Measurements from ENCODE around the gene APOLD1. TPM values are rescaled to one million over a fixed set of nuclear protein-coding genes. Genes with fewer than 3 reads are reported as not detected.
A peak's percentile ranks its signal among the peaks of the same experiment; 100 is the strongest.

The APOLD1 gene
- total RNA-seq, 2 experiments from 2014 or later, result 7.2 to 13.5 TPM

- DNase-seq, result no peak
- no peak overlapping the region for H3K27ac Mint-ChIP-seq
- H3K36me3 Mint-ChIP-seq, result peaks cover 18% of the 10 kb centered on the region
- H3K4me3 Mint-ChIP-seq, result no peak overlapping the region
- ATAC-seq, result no peak
- no peaks in the 10 kb centered on the region for H3K4me1 Mint-ChIP-seq
- H3K27me3 Mint-ChIP-seq, result no peaks in the 10 kb centered on the region
- H3K9me3 Mint-ChIP-seq (ENCODE audit: low read depth), result no peaks in the 10 kb centered on the region
- CTCF ChIA-PET, result no interaction called here
Measured at GRCh38 chr12:12759234-12759915, 26.1 kb upstream of the APOLD1 start.

GRCh38 chr12:12764824-12765223 is 20.6 kb upstream of the APOLD1 start:
- H3K36me3 Mint-ChIP-seq, result peaks cover 34% of the 10 kb centered on the region
- no peaks in the 10 kb centered on the region for H3K27me3 Mint-ChIP-seq
- H3K27ac Mint-ChIP-seq, result no peak overlapping the region
- no peaks in the 10 kb centered on the region for H3K4me1 Mint-ChIP-seq
- ATAC-seq, result no peak
- no peak overlapping the region for H3K4me3 Mint-ChIP-seq
- peaks cover 3% of the 10 kb centered on the region for H3K9me3 Mint-ChIP-seq (ENCODE audit: low read depth)
- CTCF ChIA-PET, result no interaction called here
- DNase-seq, result no peak

GRCh38 chr12:12770262-12770661 is 15.2 kb upstream of the APOLD1 start:
- no peak overlapping the region for H3K4me3 Mint-ChIP-seq
- H3K27ac Mint-ChIP-seq, result no peak overlapping the region
- peaks cover 5% of the 10 kb centered on the region for H3K9me3 Mint-ChIP-seq (ENCODE audit: low read depth)
- H3K4me1 Mint-ChIP-seq, result no peaks in the 10 kb centered on the region
- CTCF ChIA-PET, result no interaction called here
- peaks cover 2% of the 10 kb centered on the region for H3K27me3 Mint-ChIP-seq
- ATAC-seq, result no peak
- H3K36me3 Mint-ChIP-seq, result peaks cover 27% of the 10 kb centered on the region
- no peak for DNase-seq

- CTCF ChIA-PET, result no interaction called here
- peaks cover 11% of the 10 kb centered on the region for H3K36me3 Mint-ChIP-seq
- H3K4me1 Mint-ChIP-seq, result no peaks in the 10 kb centered on the region
- peaks cover 2% of the 10 kb centered on the region for H3K27me3 Mint-ChIP-seq
- ATAC-seq (no peak), DNase-seq (no peak)
- peaks cover 2% of the 10 kb centered on the region for H3K9me3 Mint-ChIP-seq (ENCODE audit: low read depth)
- H3K4me3 Mint-ChIP-seq, result no peak overlapping the region
- no peak overlapping the region for H3K27ac Mint-ChIP-seq
Measured at GRCh38 chr12:12774791-12775190, 10.7 kb upstream of the APOLD1 start.

GRCh38 chr12:12776261-12776660 is 9.2 kb upstream of the APOLD1 start:
- H3K4me1 Mint-ChIP-seq, result no peaks in the 10 kb centered on the region
- peaks cover 2% of the 10 kb centered on the region for H3K27me3 Mint-ChIP-seq
- CTCF ChIA-PET, result interaction anchor here (0.6 kb wide), 1 partner anchor 306 kb away, joined by 4 read pairs; no protein-coding TSS in a partner anchor
- H3K9me3 Mint-ChIP-seq (ENCODE audit: low read depth), result no peaks in the 10 kb centered on the region
- peaks cover 5% of the 10 kb centered on the region for H3K36me3 Mint-ChIP-seq
- ATAC-seq (no peak), DNase-seq (no peak)
- H3K27ac Mint-ChIP-seq, result no peak overlapping the region
- H3K4me3 Mint-ChIP-seq, result no peak overlapping the region

- no peak for DNase-seq
- no peak overlapping the region for H3K27ac Mint-ChIP-seq
Measured at GRCh38 chr12:12777092-12777491, 8.4 kb upstream of the APOLD1 start.

GRCh38 chr12:12779007-12779406 is 6.5 kb upstream of the APOLD1 start:
- H3K9me3 Mint-ChIP-seq (ENCODE audit: low read depth), result no peaks in the 10 kb centered on the region
- no peaks in the 10 kb centered on the region for H3K27me3 Mint-ChIP-seq
- H3K4me3 Mint-ChIP-seq, result no peak overlapping the region
- H3K36me3 Mint-ChIP-seq, result no peaks in the 10 kb centered on the region
- DNase-seq (no peak), ATAC-seq (no peak)
- CTCF ChIA-PET, result interaction anchor here (1.0 kb wide), 1 partner anchor 10 kb away, joined by 3 read pairs; no protein-coding TSS in a partner anchor
- no peaks in the 10 kb centered on the region for H3K4me1 Mint-ChIP-seq
- H3K27ac Mint-ChIP-seq, result no peak overlapping the region

More at GRCh38 chr12:12777092-12777491, 8.4 kb upstream of the APOLD1 start:
- Mint-ChIP-seq H3K4me1 (no peaks in the 10 kb centered on the region), H3K27me3 (peaks cover 1% of the 10 kb centered on the region), H3K36me3 (peaks cover 5% of the 10 kb centered on the region), H3K4me3 (no peak overlapping the region), H3K9me3 (ENCODE audit: low read depth) (no peaks in the 10 kb centered on the region)
- ATAC-seq, result no peak
- CTCF ChIA-PET, result no interaction called here

- CTCF ChIA-PET, result interaction anchor here (1.0 kb wide), 1 partner anchor 10 kb away, joined by 3 read pairs; no protein-coding TSS in a partner anchor
- H3K4me1 Mint-ChIP-seq, result peaks cover 3% of the 10 kb centered on the region
- no peak overlapping the region for H3K4me3 Mint-ChIP-seq
- no peaks in the 10 kb centered on the region for H3K27me3 Mint-ChIP-seq
- no peak overlapping the region for H3K27ac Mint-ChIP-seq
- no peaks in the 10 kb centered on the region for H3K36me3 Mint-ChIP-seq
- DNase-seq (no peak), ATAC-seq (no peak)
- H3K9me3 Mint-ChIP-seq (ENCODE audit: low read depth), result no peaks in the 10 kb centered on the region
Measured at GRCh38 chr12:12779529-12779928, 5.9 kb upstream of the APOLD1 start.

GRCh38 chr12:12784116-12784515 is 1.3 kb upstream of the APOLD1 start:
- Mint-ChIP-seq H3K4me1 (peaks cover 40% of the 10 kb centered on the region), H3K27ac (no peak overlapping the region), H3K4me3 (no peak overlapping the region), H3K36me3 (no peaks in the 10 kb centered on the region), H3K9me3 (ENCODE audit: low read depth) (no peaks in the 10 kb centered on the region), H3K27me3 (no peaks in the 10 kb centered on the region)
- ATAC-seq (no peak), DNase-seq (no peak)
- CTCF ChIA-PET, result interaction anchor here (0.8 kb wide), 1 partner anchor 46 kb away, joined by 4 read pairs; no protein-coding TSS in a partner anchor

GRCh38 chr12:12786351-12786705 is 869 bp downstream of the APOLD1 start:
- H3K36me3 Mint-ChIP-seq, result no peaks in the 10 kb centered on the region
- CTCF ChIA-PET, result interaction anchor here (1.6 to 4.6 kb wide), 8 partner anchors 13 to 196 kb away, joined by 5 to 55 read pairs (median 10); partner anchors contain the start of gene DDX47
- DNase-seq, result no peak
- H3K4me3 Mint-ChIP-seq, result peak overlapping the region; percentile 78
- H3K4me1 Mint-ChIP-seq, result peaks cover 42% of the 10 kb centered on the region
- H3K9me3 Mint-ChIP-seq (ENCODE audit: low read depth), result no peaks in the 10 kb centered on the region
- H3K27ac Mint-ChIP-seq, result no peak overlapping the region
- peak; percentile 5 for ATAC-seq
- H3K27me3 Mint-ChIP-seq, result no peaks in the 10 kb centered on the region

- Mint-ChIP-seq H3K27me3 (no peaks in the 10 kb centered on the region), H3K36me3 (no peaks in the 10 kb centered on the region), H3K9me3 (ENCODE audit: low read depth) (no peaks in the 10 kb centered on the region), H3K4me3 (peak overlapping the region; percentile 78), H3K4me1 (peaks cover 42% of the 10 kb centered on the region), H3K27ac (peak overlapping the region; percentile 75)
- peak; percentile 96 for ATAC-seq
- CTCF ChIA-PET, result interaction anchor here (0.9 to 4.6 kb wide), 14 partner anchors 12 to 426 kb away, joined by 3 to 55 read pairs (median 7); partner anchors contain the start of gene DDX47
- DNase-seq, result peak; percentile 76
Measured at GRCh38 chr12:12786706-12787601, 1.5 kb downstream of the APOLD1 start.

GRCh38 chr12:12788131-12788530 is 2.7 kb downstream of the APOLD1 start:
- no peak overlapping the region for H3K27ac Mint-ChIP-seq
- peaks cover 42% of the 10 kb centered on the region for H3K4me1 Mint-ChIP-seq
- CTCF ChIA-PET, result interaction anchor here (0.6 to 4.6 kb wide), 16 partner anchors 11 to 425 kb away, joined by 3 to 55 read pairs (median 7); partner anchors contain the start of genes DDX47, FAM234B and GPRC5A
- H3K36me3 Mint-ChIP-seq, result no peaks in the 10 kb centered on the region
- ATAC-seq, result no peak
- no peaks in the 10 kb centered on the region for H3K27me3 Mint-ChIP-seq
- peak overlapping the region; percentile 49 for H3K4me3 Mint-ChIP-seq
- H3K9me3 Mint-ChIP-seq (ENCODE audit: low read depth), result no peaks in the 10 kb centered on the region
- DNase-seq, result no peak

GRCh38 chr12:12788675-12789368 is 3.4 kb downstream of the APOLD1 start:
- H3K9me3 Mint-ChIP-seq (ENCODE audit: low read depth), result no peaks in the 10 kb centered on the region
- ATAC-seq, result peak; percentile 67
- no peaks in the 10 kb centered on the region for H3K36me3 Mint-ChIP-seq
- CTCF ChIA-PET, result interaction anchor here (0.6 to 4.6 kb wide), 23 partner anchors 10 to 424 kb away, joined by 3 to 55 read pairs (median 5); partner anchors contain the start of genes DDX47, FAM234B and GPRC5A
- H3K27ac Mint-ChIP-seq, result peak overlapping the region; percentile 44
- peaks cover 42% of the 10 kb centered on the region for H3K4me1 Mint-ChIP-seq
- peak; percentile 71 for DNase-seq
- no peaks in the 10 kb centered on the region for H3K27me3 Mint-ChIP-seq
- H3K4me3 Mint-ChIP-seq, result peak overlapping the region; percentile 27

Measured in activated CD8-positive, alpha-beta memory T cell treated with anti-CD3 and anti-CD28 coated beads, Interleukin-2, amount 10 ng/mL, durations not matched to agents 7 days and 5 days (primary cell).